Lower leg skin (tissue), 3 donors: ENCODE results near the gene BLID.

Experiments
- POLR2A ChIP-seq, 2 donors: fragments of 450-650 bp; IDR thresholded peaks; one replicate each; pipeline ENCODE4 v1.6.1; 2016 to 2017; ENCODE audit warnings: antibody characterized with exemption in 2 of 2, mild to moderate bottlenecking in 1 of 2, moderate library complexity in 1 of 2
- TF ChIP-seq, protein P1 (sequence below), 3 donors: fragments of 450-650 bp; IDR thresholded peaks; one replicate each; pipeline ENCODE4 v1.5.1; 2016; ENCODE audit warnings: antibody characterized with exemption in 3 of 3, mild to moderate bottlenecking in 3 of 3, moderate library complexity in 2 of 3

DNA sequence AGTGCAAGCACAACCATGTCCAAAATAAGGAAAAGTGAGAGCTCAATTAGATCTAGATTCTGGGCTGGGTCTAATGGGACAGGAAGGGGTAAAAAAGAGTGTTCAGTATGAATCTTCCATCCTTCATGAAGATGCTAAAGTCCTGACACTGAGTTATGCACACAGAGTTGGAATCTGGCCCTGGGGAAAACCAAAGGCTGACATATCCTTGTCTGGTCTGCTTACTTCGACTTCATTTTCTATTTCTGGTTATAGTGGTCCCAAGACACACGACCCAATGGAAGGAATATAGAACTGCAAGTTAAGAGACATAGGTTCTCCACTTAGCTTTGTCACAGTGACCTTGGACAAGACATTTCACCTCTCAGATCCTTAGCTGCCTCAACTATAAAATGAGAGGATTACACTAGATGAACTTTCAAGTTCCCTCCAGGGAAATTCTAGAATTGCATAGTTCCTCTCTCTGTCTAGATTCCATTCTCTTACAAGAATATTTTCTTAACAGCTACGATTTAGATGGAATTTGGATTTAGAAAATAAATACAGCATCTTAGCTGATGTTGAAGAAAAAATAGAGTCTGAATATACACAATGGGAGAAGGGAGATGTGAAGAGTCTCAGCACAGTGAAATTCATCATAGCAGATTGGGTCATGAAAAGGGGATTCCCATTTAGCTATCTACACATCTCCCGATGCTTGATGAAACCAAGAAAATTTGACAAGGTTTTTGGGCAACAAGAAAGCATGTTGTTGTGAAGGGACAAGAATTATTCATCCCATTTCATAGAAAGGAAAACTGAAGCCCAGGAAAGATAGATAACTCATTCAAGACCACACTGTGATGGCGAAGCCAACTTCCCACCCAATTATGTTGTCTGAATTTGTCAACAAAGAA is 3.3 kb downstream of the BLID start:
- TF ChIP-seq, protein P1, sequence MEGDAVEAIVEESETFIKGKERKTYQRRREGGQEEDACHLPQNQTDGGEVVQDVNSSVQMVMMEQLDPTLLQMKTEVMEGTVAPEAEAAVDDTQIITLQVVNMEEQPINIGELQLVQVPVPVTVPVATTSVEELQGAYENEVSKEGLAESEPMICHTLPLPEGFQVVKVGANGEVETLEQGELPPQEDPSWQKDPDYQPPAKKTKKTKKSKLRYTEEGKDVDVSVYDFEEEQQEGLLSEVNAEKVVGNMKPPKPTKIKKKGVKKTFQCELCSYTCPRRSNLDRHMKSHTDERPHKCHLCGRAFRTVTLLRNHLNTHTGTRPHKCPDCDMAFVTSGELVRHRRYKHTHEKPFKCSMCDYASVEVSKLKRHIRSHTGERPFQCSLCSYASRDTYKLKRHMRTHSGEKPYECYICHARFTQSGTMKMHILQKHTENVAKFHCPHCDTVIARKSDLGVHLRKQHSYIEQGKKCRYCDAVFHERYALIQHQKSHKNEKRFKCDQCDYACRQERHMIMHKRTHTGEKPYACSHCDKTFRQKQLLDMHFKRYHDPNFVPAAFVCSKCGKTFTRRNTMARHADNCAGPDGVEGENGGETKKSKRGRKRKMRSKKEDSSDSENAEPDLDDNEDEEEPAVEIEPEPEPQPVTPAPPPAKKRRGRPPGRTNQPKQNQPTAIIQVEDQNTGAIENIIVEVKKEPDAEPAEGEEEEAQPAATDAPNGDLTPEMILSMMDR (IDR thresholded peaks at IDR 0.05): no peak
- no peak for TF ChIP-seq POLR2A (IDR thresholded peaks at IDR 0.05)
